Right ventricle myocardium superior (tissue), 1 donor: ENCODE data around the gene BLID. TPM values are rescaled to one million over a fixed set of nuclear protein-coding genes. Genes with fewer than 3 reads are reported as not detected.

Source experiments
- ATAC-seq: fragments of 200-7000 bp; cut with Tn5 transposase; one replicate; pipeline ENCODE4 v1.9.1; 2020; ENCODE audit warnings: mild to moderate bottlenecking; ENCODE audit not compliant: poor library complexity
- DNase-seq: peaks from one replicate; pipeline ENCODE4 v3.0.0-alpha.2; 2020
- intact Hi-C: fragments of 100-400 bp; cut with DNase I; formaldehyde crosslinking; loops from one replicate; pipeline ENCODE4 v1.11.2; 2022
- long read RNA-seq: library from polyadenylated mRNA; unstranded; transcript quantifications from one replicate; pipeline ENCODE4 v2.0.0, GENCODE V29; 2021
- total RNA-seq: library from RNA; stranded (reverse); fragmentation: NEBNext Ultra II Directional; extraction: Animal tissue kit (Norgen Biotek cat#: 25700); gene quantifications from one replicate; pipeline ENCODE4 v1.2.1, GENCODE V29; 2021
- donor health status: DM: no; HTN: yes; CAD: no; lungs with severe emphysema.

BLID gene, protein sequence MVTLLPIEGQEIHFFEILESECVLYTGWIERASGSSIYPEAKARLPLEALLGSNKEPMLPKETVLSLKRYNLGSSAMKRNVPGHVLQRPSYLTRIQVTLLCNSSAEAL
- 0.35 TPM for total RNA-seq
- long read RNA-seq: 0 reads

DNA sequence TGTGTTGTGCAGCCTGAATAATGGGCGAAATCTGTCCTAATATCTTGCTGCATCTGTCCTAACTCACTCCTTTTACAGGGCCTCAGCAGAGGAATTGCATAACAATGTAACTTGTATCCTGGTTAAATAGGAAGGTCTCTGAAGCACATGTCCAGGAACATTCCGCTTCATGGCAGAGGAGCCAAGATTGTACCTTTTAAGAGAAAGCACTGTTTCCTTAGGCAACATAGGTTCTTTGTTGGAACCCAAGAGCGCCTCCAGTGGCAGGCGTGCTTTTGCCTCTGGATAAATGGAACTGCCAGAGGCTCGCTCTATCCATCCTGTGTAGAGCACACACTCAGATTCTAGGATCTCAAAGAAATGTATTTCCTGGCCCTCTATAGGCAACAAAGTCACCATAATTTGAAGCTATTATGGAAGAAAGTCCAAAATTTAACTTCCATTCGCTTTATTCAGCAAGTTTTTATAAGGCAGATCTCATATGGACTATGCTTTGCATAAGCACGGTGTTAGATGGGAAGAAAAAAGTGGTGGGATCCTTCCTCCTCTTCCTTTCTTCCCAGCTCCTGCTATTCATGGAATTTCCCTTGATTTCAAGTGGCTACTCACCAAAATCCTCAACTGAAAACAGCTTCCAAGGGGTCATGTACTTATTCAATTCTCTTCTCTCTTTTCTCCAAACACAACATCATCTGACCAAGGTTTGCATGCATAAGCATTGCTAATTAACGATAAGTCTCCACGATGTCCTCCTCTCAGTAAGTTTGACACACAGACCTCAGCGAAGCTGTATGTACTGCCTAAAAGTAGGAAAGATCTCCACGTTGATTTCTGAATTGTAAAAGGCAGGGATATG lies at the start of gene BLID:
Gene BLID, minus strand, starts transcription at position 692 of the 856 bp plus-strand sequence. Its CDS starts 293 bp downstream, at position 399.
- intact Hi-C loops: no loop called here
- DNase-seq (peak; percentile 49), ATAC-seq (peak; percentile 64)

- intact Hi-C loops: no loop called here
- DNase-seq (no peak), ATAC-seq (no peak)
Measured at GRCh38 chr11:122163053-122163819, 47.2 kb upstream of the BLID start.

DNA sequence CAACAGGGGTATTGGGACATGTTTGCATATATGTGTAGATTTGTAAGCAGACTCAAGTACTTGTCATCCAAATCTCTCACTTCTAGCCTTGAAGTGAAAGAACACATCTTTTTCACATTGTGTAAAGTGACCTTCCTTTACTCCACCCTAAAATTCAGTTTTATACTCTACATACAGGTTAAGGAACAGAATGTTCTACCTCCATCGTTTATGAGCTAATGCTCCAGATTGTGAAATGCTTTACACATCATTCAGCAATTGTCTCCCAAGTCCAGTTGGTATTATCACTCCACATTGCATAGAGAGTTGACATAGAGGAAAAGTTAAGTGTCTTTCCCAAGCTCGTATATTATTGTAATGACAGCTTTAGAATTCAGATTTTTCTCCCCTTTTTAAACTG lies 46.1 kb upstream of the BLID start:
- no peak for DNase-seq
- intact Hi-C loops: no loop called here
- no peak for ATAC-seq

DNA sequence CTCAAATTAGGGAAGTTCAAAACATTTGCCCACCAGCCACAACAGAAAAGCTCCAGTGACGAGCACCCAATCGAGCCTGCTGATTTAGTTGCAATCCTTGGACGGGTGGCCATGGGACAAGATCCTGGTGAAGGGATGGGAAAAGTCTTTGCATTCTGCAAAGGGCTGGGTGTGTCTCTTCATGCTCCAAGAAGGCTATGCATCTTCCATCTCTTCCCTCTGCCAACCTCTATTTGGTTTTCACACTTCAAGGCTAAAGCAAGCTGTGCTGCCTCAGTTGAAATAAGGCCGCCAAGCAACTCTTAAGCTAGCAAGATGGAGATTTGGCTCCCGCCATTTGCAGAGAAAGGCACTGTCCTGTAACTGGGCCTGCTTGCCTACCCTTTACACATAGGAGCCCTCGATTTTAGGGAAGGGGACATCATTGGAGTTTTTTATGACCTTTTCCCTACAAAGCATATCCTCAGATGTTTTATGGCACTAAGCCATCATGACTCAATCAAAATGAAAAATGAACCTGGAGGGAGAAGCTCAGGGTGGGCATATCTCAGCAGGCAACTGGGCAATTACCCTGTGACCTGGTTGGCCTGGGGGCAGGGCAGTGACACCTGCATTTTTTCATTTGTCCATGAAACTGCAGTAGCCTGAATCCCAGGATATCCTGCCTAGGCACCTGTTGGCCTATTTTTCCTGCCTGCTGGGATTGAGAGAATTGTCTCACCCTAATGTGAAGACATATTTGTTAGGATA lies 45.0 kb upstream of the BLID start:
- DNase-seq (no peak), ATAC-seq (no peak)
- intact Hi-C loops: no loop called here

DNA sequence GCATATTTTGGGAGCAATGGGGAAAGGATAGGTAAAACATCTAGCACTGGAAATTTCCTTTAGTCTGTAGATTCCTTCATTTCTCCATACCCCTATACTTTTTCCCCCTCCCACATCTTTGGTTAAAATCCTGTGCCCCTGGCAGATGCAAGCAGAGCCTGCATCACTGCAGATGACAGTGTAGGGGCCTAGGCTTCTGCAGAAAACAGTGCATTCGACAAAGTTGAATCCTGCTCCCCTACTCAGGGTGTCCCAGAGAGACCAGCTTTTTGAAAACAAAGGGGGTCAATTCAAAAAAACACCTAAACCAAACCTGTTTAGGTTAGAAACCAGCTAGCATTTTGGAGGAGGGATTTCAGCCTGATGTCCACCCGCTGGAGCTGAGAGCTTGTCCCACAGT lies 43.8 kb upstream of the BLID start:
- intact Hi-C loops: no loop called here
- ATAC-seq (no peak), DNase-seq (no peak)

DNA sequence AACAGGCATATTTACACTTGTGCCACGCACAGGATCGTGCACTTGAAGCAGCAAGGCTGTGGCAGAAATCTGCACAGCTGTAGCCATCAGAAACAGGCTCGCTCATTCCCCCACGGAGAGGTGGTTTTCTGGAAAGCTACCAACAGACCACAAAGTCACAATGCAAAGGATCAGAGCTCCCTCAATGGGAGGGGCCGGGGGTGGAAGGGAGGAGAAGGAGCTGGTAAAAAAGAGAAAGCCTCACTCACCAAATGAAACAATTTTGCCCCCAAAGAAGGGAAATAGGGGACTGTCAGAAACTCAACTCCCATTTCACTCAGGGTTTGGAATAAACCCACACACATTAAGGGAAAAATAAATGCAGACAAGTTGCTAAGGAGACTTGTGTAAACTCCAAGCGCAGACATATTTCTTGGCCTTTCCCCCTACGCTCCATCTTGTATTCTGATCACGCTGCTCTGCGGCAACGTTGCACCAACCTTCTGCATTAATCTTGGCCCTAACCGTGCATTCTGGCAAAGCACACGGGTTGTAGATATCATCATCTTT lies 43.2 kb upstream of the BLID start:
- intact Hi-C loops: no loop called here
- DNase-seq: peak; percentile 39
- ATAC-seq: peak; percentile 42

DNA sequence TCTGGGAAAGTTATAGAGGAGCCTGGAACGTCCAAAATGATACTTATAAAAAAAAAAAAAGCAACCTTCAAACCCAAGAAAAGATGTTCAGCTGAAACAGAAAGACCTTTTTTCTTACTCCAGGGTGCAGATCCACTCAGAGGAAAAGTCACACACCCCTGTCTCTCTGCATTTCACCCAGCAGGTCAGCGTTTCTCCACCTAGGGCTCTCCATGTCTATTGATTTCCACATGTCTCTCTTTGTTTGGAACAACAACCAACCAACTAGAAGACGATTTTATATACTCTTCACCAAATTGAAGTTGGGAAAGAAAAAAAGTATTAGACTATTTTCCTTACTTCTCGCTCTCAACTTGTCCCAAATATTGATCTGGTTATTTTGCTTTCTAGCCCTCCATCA lies 42.2 kb upstream of the BLID start:
- DNase-seq (no peak), ATAC-seq (no peak)
- intact Hi-C loops: no loop called here

DNA sequence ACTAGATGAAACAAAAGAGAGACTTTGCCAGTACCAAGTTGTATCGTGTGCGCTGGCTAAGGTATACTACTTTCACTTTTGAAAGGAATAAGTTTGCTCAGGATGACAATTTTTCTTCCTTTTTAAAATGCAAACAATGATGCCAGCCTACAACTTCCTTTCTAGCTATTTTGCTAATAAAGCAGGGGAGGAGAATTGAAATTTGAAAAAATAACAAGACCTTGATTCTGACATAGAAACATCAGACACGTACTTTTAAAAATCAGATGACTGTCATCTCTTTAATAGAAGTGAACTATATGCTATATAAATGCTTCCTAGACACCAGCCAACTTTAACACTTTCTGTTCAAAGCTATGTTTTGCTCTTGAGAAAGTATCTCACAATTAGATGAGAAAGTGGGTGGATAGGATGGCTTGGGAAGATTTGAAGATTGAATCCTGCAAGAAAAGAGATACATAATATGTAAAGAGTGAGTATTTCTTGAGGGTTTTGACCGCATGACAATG lies 41.7 kb upstream of the BLID start:
- intact Hi-C loops: no loop called here
- ATAC-seq (no peak), DNase-seq (no peak)

DNA sequence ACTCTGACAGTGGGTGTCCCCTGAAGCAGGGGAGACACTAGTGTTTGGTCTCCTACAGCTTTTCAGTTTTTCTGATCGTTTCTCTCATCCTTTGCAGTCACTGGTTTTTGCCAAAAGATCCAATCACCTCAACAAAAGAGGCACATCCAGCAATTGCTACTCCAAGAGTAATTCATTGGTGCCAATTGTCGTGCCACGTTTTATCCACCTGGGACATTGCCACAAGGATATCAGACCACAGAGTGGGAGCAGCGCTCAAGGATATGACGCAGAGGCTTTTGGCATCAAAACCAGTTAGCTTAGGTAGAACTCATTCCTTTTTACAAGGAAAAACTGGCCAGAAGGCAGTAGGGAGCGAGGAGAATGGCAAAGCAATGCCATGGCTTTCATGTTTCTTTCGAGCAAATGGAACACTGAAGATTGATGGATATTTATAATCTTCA lies 40.9 kb upstream of the BLID start:
- intact Hi-C loops: no loop called here
- ATAC-seq: peak; percentile 54
- no peak for DNase-seq

DNA sequence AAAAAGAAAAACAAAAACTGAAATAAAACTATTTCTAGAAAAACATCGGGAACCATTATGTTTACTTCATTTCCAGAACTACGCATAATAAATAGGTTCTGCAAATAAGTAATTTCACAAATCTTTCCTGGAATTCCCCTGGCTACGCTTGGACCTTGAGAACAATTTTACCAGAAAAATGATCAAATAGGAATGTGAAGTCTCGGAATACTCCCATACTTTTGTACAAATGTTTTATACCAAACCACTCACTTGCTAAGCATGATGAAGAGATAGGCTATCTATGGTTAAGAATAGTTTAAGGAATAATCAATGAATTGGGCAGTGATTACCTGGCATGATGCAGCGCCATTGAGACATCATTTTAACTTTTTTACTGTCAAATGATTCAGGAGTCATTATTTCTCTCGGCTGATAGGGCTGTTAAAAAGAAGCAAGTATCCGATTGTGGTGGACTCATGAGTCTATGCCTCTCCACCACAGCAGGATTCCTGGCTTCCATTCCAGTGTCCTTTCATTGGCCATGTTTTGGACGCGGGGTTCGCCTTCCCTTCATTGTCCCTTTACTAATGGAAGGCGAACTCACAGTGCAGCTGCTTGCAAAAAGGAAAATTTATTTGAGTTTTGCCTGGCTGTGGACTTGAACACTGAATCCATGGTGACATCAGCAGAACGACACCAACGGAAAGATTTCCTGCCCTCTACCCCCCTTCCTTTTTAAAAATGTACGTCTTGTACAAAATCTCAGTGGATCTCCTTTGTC lies 39.9 kb upstream of the BLID start:
- intact Hi-C loops: no loop called here
- DNase-seq: no peak
- no peak for ATAC-seq

DNA sequence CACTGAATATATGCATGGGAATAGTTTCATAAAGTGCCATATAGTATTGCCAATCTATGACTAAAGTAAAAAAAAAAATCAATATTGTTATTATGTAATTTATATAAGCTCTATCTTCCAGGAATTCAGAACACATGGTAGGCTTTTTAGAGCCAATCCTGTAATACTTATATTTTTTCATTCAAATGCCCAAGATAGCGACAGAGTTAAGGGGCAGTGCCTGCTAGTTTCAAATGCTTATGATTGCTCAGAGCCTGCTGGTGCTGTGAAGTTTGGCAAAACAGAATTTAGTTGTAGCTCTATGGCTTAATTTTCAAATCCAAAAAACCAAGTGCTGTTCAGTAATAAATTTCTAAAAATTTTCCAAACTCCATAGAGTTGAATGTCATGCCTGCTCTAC lies 39.0 kb upstream of the BLID start:
- no peak for ATAC-seq
- intact Hi-C loops: no loop called here
- DNase-seq: no peak

DNA sequence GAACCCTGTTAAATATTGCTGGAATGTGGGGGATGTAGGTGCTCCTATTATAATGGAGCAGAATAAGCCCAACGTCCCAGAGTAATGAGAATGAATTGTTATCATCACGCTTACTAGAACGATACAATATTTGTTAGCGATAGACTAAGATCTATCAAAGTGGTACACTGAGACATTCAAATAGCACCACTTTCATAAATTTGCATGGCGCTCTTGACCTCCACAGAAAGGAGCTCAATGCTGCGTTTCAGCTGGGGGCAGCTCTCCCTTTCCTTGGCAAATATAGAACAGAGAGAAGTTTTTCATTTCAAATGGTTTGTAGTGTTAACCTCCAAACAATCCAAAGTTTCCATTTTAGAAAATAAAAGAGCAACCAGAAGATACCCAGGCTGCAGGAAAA lies 38.2 kb upstream of the BLID start:
- no peak for DNase-seq
- no peak for ATAC-seq
- intact Hi-C loops: no loop called here

- intact Hi-C loops: no loop called here
- no peak for ATAC-seq
- DNase-seq: no peak
Measured at GRCh38 chr11:122153746-122154145, 37.7 kb upstream of the BLID start.

DNA sequence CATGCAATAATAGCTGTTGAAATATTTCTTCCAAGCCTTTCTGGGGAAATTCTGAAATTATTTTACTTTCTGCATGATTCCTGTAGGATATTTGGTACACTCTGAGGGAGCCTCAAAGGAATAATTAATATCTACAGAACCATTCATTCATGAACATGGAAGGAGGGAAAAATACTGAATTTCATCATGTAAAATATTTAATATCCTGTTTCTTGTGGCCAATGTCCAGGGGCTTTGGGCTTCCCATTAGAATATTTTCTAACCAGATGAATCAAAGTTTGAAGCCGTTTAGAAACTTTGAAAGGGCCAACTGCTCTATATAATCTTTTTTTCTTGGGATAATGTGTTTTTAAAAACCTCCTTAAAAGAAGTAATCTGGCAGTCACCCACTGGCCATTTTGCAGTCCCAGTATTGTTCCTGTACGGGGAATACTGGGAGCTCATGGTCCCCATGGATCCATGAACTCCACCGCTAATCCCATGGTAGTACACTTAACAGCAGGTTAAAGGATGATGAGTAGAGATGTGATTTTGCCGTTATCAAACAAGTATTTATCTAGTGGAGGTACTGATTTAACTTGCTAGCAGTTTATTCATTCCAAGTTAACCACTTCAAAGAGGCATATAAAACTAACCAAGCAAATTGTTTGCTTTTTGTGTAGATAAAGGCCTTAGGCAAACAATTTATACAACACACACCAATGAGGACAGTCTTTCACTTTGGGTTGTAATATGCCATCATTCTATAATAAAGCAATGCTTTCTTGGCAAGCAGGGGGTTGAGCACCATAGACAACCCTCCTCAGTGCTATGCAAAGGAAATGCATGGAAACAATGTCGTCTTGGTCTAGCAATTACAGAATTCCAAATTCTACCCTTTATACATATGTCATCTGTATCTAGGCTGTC lies 34.5 kb upstream of the BLID start:
- intact Hi-C loops: no loop called here
- DNase-seq: no peak
- ATAC-seq: no peak

DNA sequence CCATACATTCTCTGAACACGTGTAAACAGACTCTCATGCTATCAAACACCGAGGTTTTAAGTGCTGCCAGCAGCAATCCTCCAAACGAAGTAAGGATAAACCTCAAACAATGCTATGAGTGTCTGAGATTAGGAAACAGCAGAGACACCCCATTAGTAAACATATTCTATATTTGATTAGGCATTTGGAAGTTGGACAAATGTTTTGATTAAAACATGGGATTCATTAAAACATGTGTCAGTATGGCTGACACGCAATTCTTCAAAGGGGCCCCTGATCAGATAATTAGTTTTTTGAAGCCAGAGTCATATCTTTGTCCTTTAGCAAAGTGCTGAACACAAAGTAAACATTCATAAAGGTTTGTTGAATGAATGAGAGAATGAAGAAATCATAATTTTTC lies 33.2 kb upstream of the BLID start:
- ATAC-seq (no peak), DNase-seq (no peak)
- intact Hi-C loops: no loop called here

GRCh38 chr11:122146475-122146874 lies 30.5 kb upstream of the BLID start:
- ATAC-seq (no peak), DNase-seq (no peak)
- intact Hi-C loops: no loop called here

- intact Hi-C loops: no loop called here
- no peak for DNase-seq
- no peak for ATAC-seq
Measured at GRCh38 chr11:122145715-122146274, 29.8 kb upstream of the BLID start.
